PC-9 (cell line): ENCODE measurements around the gene IQCF2. TPM values are rescaled to one million over a fixed set of nuclear protein-coding genes. Genes with fewer than 3 reads are reported as not detected.

Source experiments
- BruUV-seq: library from RNA; stranded (reverse); fragments of 400-500 nt; replicated peaks from 2 replicates; lab custom pipeline; 2021; lab: Mats Ljungman, UMichigan
- CTCF ChIA-PET: fragments of 300-600 bp; sonication (Branson Sonifier 250); formaldehyde crosslinking; loops from one replicate; lab custom pipeline; 2022; ENCODE audit warnings: antibody characterized with exemption; lab: Charles Lee
- POLR2A ChIA-PET: fragments of 300-600 bp; sonication (Branson Sonifier 250); formaldehyde crosslinking; loops from one replicate; lab custom pipeline; 2022; ENCODE audit warnings: antibody characterized with exemption; ENCODE audit not compliant: unreplicated experiment; lab: Charles Lee
- DNase-seq, 2 experiments: peaks; one replicate each; pipeline versions ENCODE4 v3.0.0 to v3.0.0-alpha.2; 2015 to 2022; ENCODE audit warnings: mixed read lengths in 1 of 2
- H2AFZ ChIP-seq: fragments of 200-600 bp; sonication (generic); 2 replicates; pipeline ENCODE4 v1.8.1; 2017; ENCODE audit warnings: antibody characterized with exemption
- H3F3A ChIP-seq: fragments of 200-600 bp; sonication (generic); 2 replicates; pipeline ENCODE4 v1.8.1; 2017; ENCODE audit warnings: antibody characterized with exemption, mild to moderate bottlenecking, low read depth; ENCODE audit not compliant: insufficient read depth
- H3K27ac ChIP-seq: fragments of 200-600 bp; sonication (generic); 2 replicates; pipeline ENCODE4 v1.6.1; 2016; ENCODE audit warnings: mixed run types
- H3K27me3 ChIP-seq: fragments of 200-600 bp; sonication (generic); 2 replicates; pipeline ENCODE4 v1.6.1; 2016; ENCODE audit warnings: low read depth, mixed run types; ENCODE audit not compliant: insufficient read depth
- H3K36me3 ChIP-seq: fragments of 200-600 bp; sonication (generic); 2 replicates; pipeline ENCODE4 v1.6.1; 2016; ENCODE audit warnings: low read depth, mixed run types
- H3K4me1 ChIP-seq: fragments of 200-600 bp; sonication (generic); replicated peaks from 2 replicates; pipeline ENCODE4 v1.6.1; 2016; ENCODE audit warnings: mixed run types; ENCODE audit not compliant: insufficient read depth
- H3K4me2 ChIP-seq: fragments of 200-600 bp; sonication (generic); 2 replicates; pipeline ENCODE4 v1.6.1; 2017; ENCODE audit warnings: mixed run types
- H3K4me3 ChIP-seq: fragments of 200-600 bp; sonication (generic); 2 replicates; pipeline ENCODE4 v1.6.1; 2016; ENCODE audit warnings: mixed run types
- H3K79me2 ChIP-seq: fragments of 200-600 bp; sonication (generic); 2 replicates; pipeline ENCODE4 v1.6.1; 2017; ENCODE audit warnings: low read depth, mixed run types
- H3K9me2 ChIP-seq: fragments of 200-600 bp; sonication (generic); 2 replicates; pipeline ENCODE4 v1.8.1; 2017; ENCODE audit warnings: mild to moderate bottlenecking; ENCODE audit not compliant: insufficient read depth
- H3K9me3 ChIP-seq: fragments of 200-600 bp; sonication (generic); 2 replicates; pipeline ENCODE4 v1.8.1; 2016; ENCODE audit warnings: low read depth; ENCODE audit not compliant: insufficient read depth
- H4K20me1 ChIP-seq: fragments of 200-600 bp; sonication (generic); 2 replicates; pipeline ENCODE4 v1.8.1; 2017; ENCODE audit not compliant: insufficient read depth
- EZH2 ChIP-seq: fragments of 200-600 bp; sonication (generic); IDR thresholded peaks from 2 replicates; pipeline ENCODE4 v1.8.0; 2017; ENCODE audit warnings: antibody characterized with exemption, low read depth
- intact Hi-C: fragments of 100-400 bp; cut with micrococcal nuclease; formaldehyde crosslinking; loops from one replicate; pipeline ENCODE4 v1.10.0; 2022; ENCODE audit not compliant: unreplicated experiment
- total RNA-seq: library from RNA; stranded (reverse); gene quantifications from 2 replicates; pipeline ENCODE4 v1.2.3, GENCODE V29; 2021
- TF ChIP-seq, protein P1 (sequence below): fragments of 200-600 bp; sonication (generic); conservative IDR thresholded peaks from 2 replicates; pipeline ENCODE4 v1.6.1; 2017; ENCODE audit warnings: mixed run types, antibody characterized with exemption, mild to moderate bottlenecking, moderate library complexity

Gene IQCF2
- total RNA-seq, 1 experiment from 2014 or later: not detected

DNA sequence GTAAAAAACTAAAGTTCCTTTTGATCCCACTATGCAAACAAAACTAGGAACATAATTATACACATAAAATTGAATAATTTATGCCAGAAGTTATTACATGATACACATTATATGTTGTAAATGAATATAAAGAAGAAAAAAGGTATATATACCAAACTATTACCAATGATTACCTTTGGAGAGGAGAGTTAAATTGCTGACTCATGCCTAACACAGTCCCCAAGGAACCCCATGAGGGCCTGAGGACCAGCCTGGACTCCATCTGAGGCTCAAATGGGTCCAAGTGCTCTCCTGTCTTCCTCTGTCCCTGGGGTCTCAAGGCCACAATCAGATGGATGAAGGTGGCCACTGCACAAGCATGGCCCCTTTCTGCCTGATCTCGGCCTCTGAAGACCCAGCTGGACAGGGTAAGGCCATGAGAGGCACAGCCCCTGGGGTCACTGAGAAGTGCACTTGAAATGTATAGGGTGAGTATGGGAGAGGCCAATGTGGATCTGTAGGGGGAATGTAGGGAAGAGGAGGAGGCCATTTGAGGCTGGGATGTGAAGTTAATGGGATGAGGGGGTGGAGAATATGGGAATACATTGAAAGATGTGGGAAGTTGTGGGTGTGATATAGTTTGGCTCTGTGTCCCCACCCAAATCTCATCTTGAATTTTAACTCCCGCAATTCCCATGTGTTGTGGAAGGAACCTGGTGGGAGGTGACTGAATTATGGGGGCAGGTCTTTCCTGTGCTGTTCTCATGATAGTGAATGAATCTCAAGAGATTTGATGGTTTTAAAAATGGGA, 42.8 kb downstream of the IQCF2 start:
- no peak overlapping the region for H3K4me2 ChIP-seq
- H3K4me1 ChIP-seq: peaks cover 7% of the 10 kb centered on the region
- POLR2A ChIA-PET: no interaction called here
- peaks cover 7% of the 10 kb centered on the region; the same call in 1 of the 2 replicates for H3K9me3 ChIP-seq
- DNase-seq: no peak
- intact Hi-C loops: no loop called here
- H3K36me3 ChIP-seq: no peaks in the 10 kb centered on the region
- TF ChIP-seq, protein P1, sequence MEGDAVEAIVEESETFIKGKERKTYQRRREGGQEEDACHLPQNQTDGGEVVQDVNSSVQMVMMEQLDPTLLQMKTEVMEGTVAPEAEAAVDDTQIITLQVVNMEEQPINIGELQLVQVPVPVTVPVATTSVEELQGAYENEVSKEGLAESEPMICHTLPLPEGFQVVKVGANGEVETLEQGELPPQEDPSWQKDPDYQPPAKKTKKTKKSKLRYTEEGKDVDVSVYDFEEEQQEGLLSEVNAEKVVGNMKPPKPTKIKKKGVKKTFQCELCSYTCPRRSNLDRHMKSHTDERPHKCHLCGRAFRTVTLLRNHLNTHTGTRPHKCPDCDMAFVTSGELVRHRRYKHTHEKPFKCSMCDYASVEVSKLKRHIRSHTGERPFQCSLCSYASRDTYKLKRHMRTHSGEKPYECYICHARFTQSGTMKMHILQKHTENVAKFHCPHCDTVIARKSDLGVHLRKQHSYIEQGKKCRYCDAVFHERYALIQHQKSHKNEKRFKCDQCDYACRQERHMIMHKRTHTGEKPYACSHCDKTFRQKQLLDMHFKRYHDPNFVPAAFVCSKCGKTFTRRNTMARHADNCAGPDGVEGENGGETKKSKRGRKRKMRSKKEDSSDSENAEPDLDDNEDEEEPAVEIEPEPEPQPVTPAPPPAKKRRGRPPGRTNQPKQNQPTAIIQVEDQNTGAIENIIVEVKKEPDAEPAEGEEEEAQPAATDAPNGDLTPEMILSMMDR: no peak
- no peak for TF ChIP-seq EZH2
- no peaks in the 10 kb centered on the region for H3K27me3 ChIP-seq
- no peaks in the 10 kb centered on the region for H3K9me2 ChIP-seq
- H3K4me3 ChIP-seq: no peak overlapping the region
- H3K79me2 ChIP-seq: no peaks in the 10 kb centered on the region
- no TSS peak for BruUV-seq
- no peaks in the 10 kb centered on the region for H4K20me1 ChIP-seq
- CTCF ChIA-PET: no interaction called here
- H3K27ac ChIP-seq: no peak overlapping the region
- H3F3A ChIP-seq: peaks cover 13% of the 10 kb centered on the region
- H2AFZ ChIP-seq: no peak overlapping the region

DNA sequence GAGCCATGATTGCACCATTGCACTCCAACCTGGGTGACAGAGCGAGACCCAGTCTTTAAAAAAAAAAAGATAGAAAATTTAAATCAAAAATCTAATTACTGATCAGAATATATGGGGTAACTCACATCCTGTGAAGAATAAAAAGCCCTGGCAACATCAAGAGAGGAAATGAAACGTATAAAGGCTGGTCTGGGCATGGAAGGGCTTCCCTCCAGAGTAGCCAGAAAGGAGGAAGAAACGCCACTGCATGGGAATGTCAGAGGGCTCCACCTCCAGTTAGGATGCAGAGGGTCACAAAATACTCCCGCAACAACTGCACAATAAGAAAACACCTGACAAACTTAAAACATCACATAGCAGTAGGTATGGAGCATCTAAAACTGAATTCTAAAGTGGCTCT, 46.6 kb downstream of the IQCF2 start:
- DNase-seq: no peak
- Histone ChIP-seq H3F3A (peaks cover 3% of the 10 kb centered on the region; the same call in 1 of the 2 replicates), H3K9me3 (peaks cover 1% of the 10 kb centered on the region; the same call in 1 of the 2 replicates), H3K9me2 (no peaks in the 10 kb centered on the region), H2AFZ (no peak overlapping the region), H3K27me3 (no peaks in the 10 kb centered on the region), H4K20me1 (no peaks in the 10 kb centered on the region), H3K4me2 (no peak overlapping the region), H3K4me1 (no peaks in the 10 kb centered on the region), H3K27ac (no peak overlapping the region), H3K36me3 (no peaks in the 10 kb centered on the region), H3K79me2 (no peaks in the 10 kb centered on the region), H3K4me3 (no peak overlapping the region)
- no peak for TF ChIP-seq EZH2
- TF ChIP-seq, protein P1: no peak
- ChIA-PET CTCF (no interaction called here), POLR2A (no interaction called here)
- intact Hi-C loops: no loop called here
- no TSS peak for BruUV-seq

Other genes starting within 250 kb of the IQCF2 start
- gene TEX264, start 190.4 kb upstream of the IQCF2 start, total RNA-seq: 44.3 and 53.0 TPM in 2 replicates
- gene GRM2, start 154.5 kb upstream of the IQCF2 start, total RNA-seq: 0.13 and 0.25 TPM in 2 replicates
- not detected in 2 replicates for gene IQCF6, start 82.4 kb upstream of the IQCF2 start, total RNA-seq
- gene IQCF5, start 14.0 kb downstream of the IQCF2 start, total RNA-seq: not detected in 2 replicates
- gene IQCF1, start 41.7 kb downstream of the IQCF2 start, total RNA-seq: not detected in 2 replicates
- 23.4 and 23.9 TPM in 2 replicates for gene RRP9, start 80.3 kb downstream of the IQCF2 start, total RNA-seq
- gene PARP3, start 80.7 kb downstream of the IQCF2 start, total RNA-seq: 24.4 and 33.8 TPM in 2 replicates
- gene GPR62, start 93.8 kb downstream of the IQCF2 start, total RNA-seq: not detected in 2 replicates
- 14.7 and 17.9 TPM in 2 replicates for gene PCBP4, start 105.8 kb downstream of the IQCF2 start, total RNA-seq
- gene ABHD14B, start 112.4 kb downstream of the IQCF2 start, total RNA-seq: 63.2 and 64.4 TPM in 2 replicates
- gene ABHD14A, start 113.4 kb downstream of the IQCF2 start, total RNA-seq: 7.1 and 9.9 TPM in 2 replicates
- 52.2 and 63.3 TPM in 2 replicates for gene ACY1, start 121.9 kb downstream of the IQCF2 start, total RNA-seq
- gene RPL29, start 134.3 kb downstream of the IQCF2 start, total RNA-seq: 942 and 1,278 TPM in 2 replicates
- gene DUSP7, start 195.0 kb downstream of the IQCF2 start, total RNA-seq: 9.4 and 9.5 TPM in 2 replicates